GM19452 (cell line): ENCODE results near the gene COL9A3.

Source experiments
- ATAC-seq: cut with Tn5 transposase; IDR thresholded peaks from one replicate; pipeline ENCODE4 v1.9.1; 2021; ENCODE audit not compliant: unreplicated experiment

Gene COL9A3

GRCh38 chr20:62822239-62822787 is 5.5 kb downstream of the COL9A3 start:
- no peak for ATAC-seq

- ATAC-seq = no peak
Measured at GRCh38 chr20:62822788-62823651, 6.2 kb downstream of the COL9A3 start.

GRCh38 chr20:62823688-62824475 is 7.0 kb downstream of the COL9A3 start:
- ATAC-seq = no peak

GRCh38 chr20:62824476-62825332 is 7.9 kb downstream of the COL9A3 start:
- no peak for ATAC-seq

GRCh38 chr20:62825333-62825985 is 8.6 kb downstream of the COL9A3 start:
- ATAC-seq = no peak

- ATAC-seq = no peak
Measured at GRCh38 chr20:62825986-62826645, 9.3 kb downstream of the COL9A3 start.

GRCh38 chr20:62826646-62827310 is 9.9 kb downstream of the COL9A3 start:
- no peak for ATAC-seq

GRCh38 chr20:62827311-62828038 is 10.6 kb downstream of the COL9A3 start:
- no peak for ATAC-seq

GRCh38 chr20:62828051-62828450 is 11.2 kb downstream of the COL9A3 start:
- ATAC-seq = no peak

GRCh38 chr20:62828511-62829230 is 11.8 kb downstream of the COL9A3 start:
- ATAC-seq = no peak

GRCh38 chr20:62829231-62830230 is 12.7 kb downstream of the COL9A3 start:
- ATAC-seq = no peak

GRCh38 chr20:62830251-62830650 is 13.4 kb downstream of the COL9A3 start:
- no peak for ATAC-seq

- ATAC-seq = no peak
Measured at GRCh38 chr20:62830821-62831220, 14.0 kb downstream of the COL9A3 start.

GRCh38 chr20:62831361-62831788 is 14.5 kb downstream of the COL9A3 start:
- no peak for ATAC-seq

GRCh38 chr20:62831854-62832211 is 15.0 kb downstream of the COL9A3 start:
- no peak for ATAC-seq

- ATAC-seq = no peak
Measured at GRCh38 chr20:62832212-62832922, 15.5 kb downstream of the COL9A3 start.
